ENCODE data around the gene MYH1. TPM values are rescaled to one million over a fixed set of nuclear protein-coding genes. Genes with fewer than 3 reads are reported as not detected.

Gene MYH1
- total RNA-seq, 1 experiment from 2014 or later, result not detected

- DNase-seq (ENCODE audit: low spot score), result no peak
Measured at GRCh38 chr17:10482252-10482651, 36.1 kb downstream of the MYH1 start.

GRCh38 chr17:10477701-10478100, 40.6 kb downstream of the MYH1 start:
- DNase-seq (ENCODE audit: low spot score), result no peak

GRCh38 chr17:10474536-10474935, 43.8 kb downstream of the MYH1 start:
- DNase-seq (ENCODE audit: low spot score), result no peak

- no peak for DNase-seq (ENCODE audit: low spot score)
Measured at GRCh38 chr17:10471858-10472257, 46.5 kb downstream of the MYH1 start.

GRCh38 chr17:10469459-10469858, 48.9 kb downstream of the MYH1 start, which contains the start of gene MYH4:
Gene MYH4, minus strand, starts transcription at chr17:10469559. Its CDS starts 2,814 bp downstream, at chr17:10466745.
- no peak for DNase-seq (ENCODE audit: low spot score)

GRCh38 chr17:10463402-10463801, 54.9 kb downstream of the MYH1 start:
- no peak for DNase-seq (ENCODE audit: low spot score)

- DNase-seq (ENCODE audit: low spot score), result no peak
Measured at GRCh38 chr17:10460062-10460461, 58.3 kb downstream of the MYH1 start.

GRCh38 chr17:10458701-10459100, 59.6 kb downstream of the MYH1 start:
- no peak for DNase-seq (ENCODE audit: low spot score)

GRCh38 chr17:10457952-10458351, 60.4 kb downstream of the MYH1 start:
- no peak for DNase-seq (ENCODE audit: low spot score)

- no peak for DNase-seq (ENCODE audit: low spot score)
Measured at GRCh38 chr17:10447026-10447931, 71.1 kb downstream of the MYH1 start.

Other genes starting within 250 kb of the MYH1 start
- gene MYH13, start 145.5 kb downstream of the MYH1 start, total RNA-seq (2014; rRNA removed; shearing (Covaris generic)), result not detected in 2 replicates
- not detected in 2 replicates for gene MYH8, start 96.6 kb downstream of the MYH1 start, total RNA-seq (2014; rRNA removed; shearing (Covaris generic))
- not detected in 2 replicates for gene MYH4, start 49.0 kb downstream of the MYH1 start, total RNA-seq (2014; rRNA removed; shearing (Covaris generic))
- gene MYH2, start 31.1 kb upstream of the MYH1 start, total RNA-seq (2014; rRNA removed; shearing (Covaris generic)), result 0.12 and 0.17 TPM in 2 replicates
- gene MYH3, start 138.8 kb upstream of the MYH1 start, total RNA-seq (2014; rRNA removed; shearing (Covaris generic)), result 3.9 and 5.6 TPM in 2 replicates
- 51.6 and 58.9 TPM in 2 replicates for gene SCO1, start 179.0 kb upstream of the MYH1 start, total RNA-seq (2014; rRNA removed; shearing (Covaris generic))
- 8.4 and 11.1 TPM in 2 replicates for gene ADPRM, start 179.1 kb upstream of the MYH1 start, total RNA-seq (2014; rRNA removed; shearing (Covaris generic))
- gene TMEM220, start 211.5 kb upstream of the MYH1 start, total RNA-seq (2014; rRNA removed; shearing (Covaris generic)), result 0.12 and 0.26 TPM in 2 replicates